ENCODE data around the gene CXCL10. TPM values are rescaled to one million over a fixed set of nuclear protein-coding genes. Genes with fewer than 3 reads are reported as not detected.

The CXCL10 gene
- total and polyA plus RNA-seq, 4 donors, result 0.84 to 9.4 (median 1.2) TPM

- Histone ChIP-seq H3K27ac (ENCODE audit: low read depth in 1 of 2, low read length in 2 of 2) (no peak overlapping the region), H3K4me3 (ENCODE audit: low read depth in 1 of 3, low read length in 3 of 3) (no peak overlapping the region), H3K9ac (ENCODE audit: low read depth in 1 of 2, low read length in 2 of 2) (no peak overlapping the region), H3K9me3 (ENCODE audit: control insufficient read depth in 4 of 4, low read length in 3 of 4) (no peaks in the 10 kb centered on the region), H3K36me3 (ENCODE audit: control insufficient read depth in 4 of 4, insufficient read depth in 3 of 4, low read depth in 1 of 4, low read length in 3 of 4) (no peaks in the 10 kb centered on the region), H3K27me3 (ENCODE audit: control insufficient read depth in 4 of 4, insufficient read depth in 4 of 4, low read length in 3 of 4) (no peaks in the 10 kb centered on the region), H3K4me1 (ENCODE audit: control insufficient read depth in 4 of 4, insufficient read depth in 4 of 4, low read length in 3 of 4) (peaks cover 2 to 15% (median 9%) of the 10 kb centered on the region in 4 donors)
- TF ChIP-seq JUND (IDR thresholded peaks at IDR 0.05) (no peak), ZBTB33 (IDR thresholded peaks at IDR 0.05) (no peak), YY1 (IDR thresholded peaks at IDR 0.05) (no peak), MAX (IDR thresholded peaks at IDR 0.05) (no peak), RAD21 (IDR thresholded peaks at IDR 0.05) (no peak), GABPA (IDR thresholded peaks at IDR 0.05 in 1 of 2, conservative IDR thresholded peaks at IDR 0.05 in 1 of 2) (no peak), FOXA2 (IDR thresholded peaks at IDR 0.05) (no peak), RXRA (IDR thresholded peaks at IDR 0.05) (no peak), REST (IDR thresholded peaks at IDR 0.05) (no peak), SP1 (IDR thresholded peaks at IDR 0.05) (no peak), HNF4A (conservative IDR thresholded peaks at IDR 0.05) (no peak), TAF1 (conservative IDR thresholded peaks at IDR 0.05) (no peak), ATF3 (IDR thresholded peaks at IDR 0.05) (no peak), EGR1 (IDR thresholded peaks at IDR 0.05; ENCODE audit: low read depth in 2 of 2) (no peak), CTCF (IDR thresholded peaks at IDR 0.05; ENCODE audit: low read depth, low read length, missing input control) (no peak), FOXA1 (IDR thresholded peaks at IDR 0.05) (no peak), HNF4G (IDR thresholded peaks at IDR 0.05) (no peak), NR2F2 (IDR thresholded peaks at IDR 0.05) (no peak)
- whole genome bisulfite sequencing, result 82% methylated on average over 2 of the region's 2 CpGs
- no peak for DNase-seq (ENCODE audit: low spot score)
Observed at GRCh38 chr4:76003035-76003434, 20.3 kb downstream of the CXCL10 start.

Data from liver (tissue), 9 donors.